Loucy (cell line): ENCODE measurements around the gene RGS1.

Experiments used
- EZH2phosphoT487 ChIP-seq: fragments of 200-600 bp; IDR thresholded peaks from 2 replicates; pipeline ENCODE4 v1.6.1; 2018; ENCODE audit warnings: antibody characterized with exemption, mild to moderate bottlenecking, moderate library complexity, borderline replicate concordance
- TF ChIP-seq, protein P1 (sequence below): fragments of 200-600 bp; sonication (generic); conservative IDR thresholded peaks from 2 replicates; pipeline ENCODE4 v1.5.1; 2014; ENCODE audit warnings: mild to moderate bottlenecking, antibody characterized with exemption, low read length

DNA sequence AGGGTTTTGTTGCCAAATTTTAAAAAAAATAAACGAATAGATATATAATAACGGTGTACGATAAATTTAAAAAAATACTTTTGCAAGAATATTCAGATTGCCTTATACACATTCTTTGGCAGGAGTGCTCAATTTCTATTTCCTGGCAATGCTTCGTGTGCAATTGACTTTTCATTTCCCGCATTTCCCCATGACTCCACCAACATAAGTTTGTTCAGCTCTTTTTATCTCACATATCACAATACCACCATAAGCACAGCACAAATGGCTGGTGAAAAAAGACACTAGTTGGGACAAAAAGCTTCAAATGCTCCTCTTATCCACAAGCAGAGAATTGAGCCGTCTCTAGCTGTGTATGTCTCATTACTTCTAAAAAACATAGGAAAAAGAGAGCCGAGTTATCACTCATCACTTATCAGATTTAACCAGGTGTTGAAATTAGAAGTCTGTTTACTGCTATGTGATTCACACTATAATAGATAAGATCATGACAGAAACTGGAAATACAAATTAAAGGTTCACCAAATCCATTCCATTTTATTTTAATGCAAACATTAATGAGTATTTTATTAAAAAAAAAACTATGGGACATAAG lies 28.9 kb upstream of the RGS1 start:
- TF ChIP-seq, protein P1, sequence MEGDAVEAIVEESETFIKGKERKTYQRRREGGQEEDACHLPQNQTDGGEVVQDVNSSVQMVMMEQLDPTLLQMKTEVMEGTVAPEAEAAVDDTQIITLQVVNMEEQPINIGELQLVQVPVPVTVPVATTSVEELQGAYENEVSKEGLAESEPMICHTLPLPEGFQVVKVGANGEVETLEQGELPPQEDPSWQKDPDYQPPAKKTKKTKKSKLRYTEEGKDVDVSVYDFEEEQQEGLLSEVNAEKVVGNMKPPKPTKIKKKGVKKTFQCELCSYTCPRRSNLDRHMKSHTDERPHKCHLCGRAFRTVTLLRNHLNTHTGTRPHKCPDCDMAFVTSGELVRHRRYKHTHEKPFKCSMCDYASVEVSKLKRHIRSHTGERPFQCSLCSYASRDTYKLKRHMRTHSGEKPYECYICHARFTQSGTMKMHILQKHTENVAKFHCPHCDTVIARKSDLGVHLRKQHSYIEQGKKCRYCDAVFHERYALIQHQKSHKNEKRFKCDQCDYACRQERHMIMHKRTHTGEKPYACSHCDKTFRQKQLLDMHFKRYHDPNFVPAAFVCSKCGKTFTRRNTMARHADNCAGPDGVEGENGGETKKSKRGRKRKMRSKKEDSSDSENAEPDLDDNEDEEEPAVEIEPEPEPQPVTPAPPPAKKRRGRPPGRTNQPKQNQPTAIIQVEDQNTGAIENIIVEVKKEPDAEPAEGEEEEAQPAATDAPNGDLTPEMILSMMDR, result no peak
- TF ChIP-seq EZH2phosphoT487, result no peak
